GM08714 (cell line): ENCODE data around the gene PPP1R2.

Experiments
- H3K4me3 ChIP-seq: fragments of 200-500 bp; sonication (Bioruptor generic); 2 replicates; pipeline ENCODE4 v1.5.1; 2014; ENCODE audit warnings: mild to moderate bottlenecking, low read length, inconsistent platforms
- ZNF274 ChIP-seq: IDR thresholded peaks from 2 replicates; pipeline ENCODE4 v1.6.1; 2012; ENCODE audit warnings: mild to moderate bottlenecking, low read depth, low read length

PPP1R2 gene

GRCh38 chr3:195574497-195575304, 31.6 kb upstream of the PPP1R2 start:
- TF ChIP-seq ZNF274: no peak
- H3K4me3 ChIP-seq: no peak overlapping the region

GRCh38 chr3:195573611-195574496, 30.7 kb upstream of the PPP1R2 start:
- TF ChIP-seq ZNF274: no peak
- no peak overlapping the region for H3K4me3 ChIP-seq

GRCh38 chr3:195571361-195571760, 28.2 kb upstream of the PPP1R2 start:
- no peak for TF ChIP-seq ZNF274

GRCh38 chr3:195570912-195571311, 27.8 kb upstream of the PPP1R2 start:
- no peak for TF ChIP-seq ZNF274
- no peak overlapping the region for H3K4me3 ChIP-seq

More at GRCh38 chr3:195571361-195571760, 28.2 kb upstream of the PPP1R2 start:
- H3K4me3 ChIP-seq: no peak overlapping the region

GRCh38 chr3:195570344-195570743, 27.2 kb upstream of the PPP1R2 start:
- no peak for TF ChIP-seq ZNF274
- H3K4me3 ChIP-seq: no peak overlapping the region

- H3K4me3 ChIP-seq: no peak overlapping the region
- TF ChIP-seq ZNF274: no peak
Observed at GRCh38 chr3:195568630-195569029, 25.5 kb upstream of the PPP1R2 start.

GRCh38 chr3:195566797-195567196, 23.7 kb upstream of the PPP1R2 start:
- H3K4me3 ChIP-seq: no peak overlapping the region
- no peak for TF ChIP-seq ZNF274

GRCh38 chr3:195565716-195566115, 22.6 kb upstream of the PPP1R2 start:
- no peak for TF ChIP-seq ZNF274

DNA sequence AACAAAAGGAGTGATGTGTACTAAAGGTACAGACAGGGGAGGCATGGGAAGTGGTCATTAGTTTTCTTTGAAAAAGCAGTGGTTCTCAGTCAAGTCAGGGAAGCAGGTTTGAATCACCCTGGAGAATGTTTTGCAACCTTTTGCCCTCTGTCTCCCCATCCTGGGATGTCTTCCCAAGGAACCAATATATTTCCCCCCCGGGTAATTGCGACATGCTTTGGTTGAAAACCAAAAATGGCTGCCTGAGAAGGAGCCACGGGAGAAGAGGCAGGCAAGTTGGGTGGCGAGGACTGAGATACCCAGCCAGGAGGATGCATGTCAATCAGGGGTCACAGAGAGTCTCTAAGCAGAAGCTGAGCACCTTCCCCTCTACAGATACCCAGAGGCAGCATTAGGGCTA, 20.2 kb upstream of the PPP1R2 start:
- TF ChIP-seq ZNF274: no peak
- no peak overlapping the region for H3K4me3 ChIP-seq

More at GRCh38 chr3:195565716-195566115, 22.6 kb upstream of the PPP1R2 start:
- H3K4me3 ChIP-seq: no peak overlapping the region

DNA sequence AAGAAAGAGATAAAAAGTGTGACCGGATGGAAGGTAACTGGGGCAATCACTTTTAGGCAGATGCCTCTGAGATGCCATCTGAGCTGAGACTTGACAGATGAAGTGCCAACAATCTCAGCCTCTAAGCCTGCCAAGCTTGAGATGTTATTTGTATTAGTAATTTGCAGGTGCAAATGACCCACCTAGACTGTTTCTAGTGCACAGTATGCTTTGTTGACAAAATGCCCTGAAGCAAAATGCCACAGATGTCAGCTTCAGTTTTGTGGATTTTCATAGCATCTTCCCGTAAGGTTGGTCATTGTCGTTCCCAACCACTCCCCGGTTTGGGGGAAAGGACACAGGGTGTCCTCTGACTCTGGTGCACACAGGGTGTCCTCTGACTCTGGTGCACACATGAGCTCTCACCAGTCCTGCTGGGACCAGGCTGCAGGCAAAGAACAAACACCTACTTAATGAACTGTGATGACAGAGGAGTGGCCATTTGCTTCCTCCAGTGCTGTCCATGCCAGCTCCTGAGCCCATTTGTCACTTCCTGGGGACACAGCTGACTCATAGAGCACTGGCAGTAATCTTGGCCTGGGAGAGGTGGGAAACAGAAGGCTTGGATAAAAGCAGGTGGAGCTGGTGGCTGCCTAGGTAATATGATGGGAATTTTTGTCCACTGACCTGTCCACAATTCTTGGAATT, 16.7 kb upstream of the PPP1R2 start:
- no peak overlapping the region for H3K4me3 ChIP-seq
- no peak for TF ChIP-seq ZNF274

- TF ChIP-seq ZNF274: no peak
Observed at GRCh38 chr3:195558602-195559001, 15.5 kb upstream of the PPP1R2 start.

GRCh38 chr3:195557322-195557721, 14.2 kb upstream of the PPP1R2 start:
- no peak overlapping the region for H3K4me3 ChIP-seq
- TF ChIP-seq ZNF274: no peak

More at GRCh38 chr3:195558602-195559001, 15.5 kb upstream of the PPP1R2 start:
- H3K4me3 ChIP-seq: no peak overlapping the region

- no peak for TF ChIP-seq ZNF274
- no peak overlapping the region for H3K4me3 ChIP-seq
Observed at GRCh38 chr3:195556390-195556789, 13.3 kb upstream of the PPP1R2 start.

DNA sequence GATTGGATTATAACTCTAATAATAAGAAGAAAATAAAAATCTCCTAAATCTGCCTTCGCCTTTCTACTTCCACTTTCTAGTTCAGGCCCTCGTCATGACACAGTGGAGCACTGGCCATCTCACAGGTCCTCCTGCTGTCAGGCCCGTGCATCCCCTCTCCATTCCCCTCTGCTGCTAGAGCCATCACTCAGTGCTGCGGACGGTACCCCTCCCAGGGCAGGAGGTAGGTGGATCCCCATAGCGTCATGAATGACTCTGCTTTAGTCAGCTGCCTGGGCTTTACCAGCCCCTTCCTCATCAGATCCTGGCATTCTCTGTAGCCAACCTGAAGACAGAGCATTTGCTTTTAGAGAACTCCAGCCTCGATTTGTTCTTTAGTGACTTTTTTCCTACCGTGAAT, 12.0 kb upstream of the PPP1R2 start:
- TF ChIP-seq ZNF274: no peak
- no peak overlapping the region for H3K4me3 ChIP-seq

GRCh38 chr3:195554458-195554857, 11.3 kb upstream of the PPP1R2 start:
- no peak for TF ChIP-seq ZNF274

More at GRCh38 chr3:195554458-195554857, 11.3 kb upstream of the PPP1R2 start:
- no peak overlapping the region for H3K4me3 ChIP-seq
